ENCODE measurements around the gene LETM1. TPM values are rescaled to one million over a fixed set of nuclear protein-coding genes. Genes with fewer than 3 reads are reported as not detected.

Gene LETM1
- total and polyA plus RNA-seq, 2 experiments from 2014 or later, result 22.5 to 53.3 TPM

DNA sequence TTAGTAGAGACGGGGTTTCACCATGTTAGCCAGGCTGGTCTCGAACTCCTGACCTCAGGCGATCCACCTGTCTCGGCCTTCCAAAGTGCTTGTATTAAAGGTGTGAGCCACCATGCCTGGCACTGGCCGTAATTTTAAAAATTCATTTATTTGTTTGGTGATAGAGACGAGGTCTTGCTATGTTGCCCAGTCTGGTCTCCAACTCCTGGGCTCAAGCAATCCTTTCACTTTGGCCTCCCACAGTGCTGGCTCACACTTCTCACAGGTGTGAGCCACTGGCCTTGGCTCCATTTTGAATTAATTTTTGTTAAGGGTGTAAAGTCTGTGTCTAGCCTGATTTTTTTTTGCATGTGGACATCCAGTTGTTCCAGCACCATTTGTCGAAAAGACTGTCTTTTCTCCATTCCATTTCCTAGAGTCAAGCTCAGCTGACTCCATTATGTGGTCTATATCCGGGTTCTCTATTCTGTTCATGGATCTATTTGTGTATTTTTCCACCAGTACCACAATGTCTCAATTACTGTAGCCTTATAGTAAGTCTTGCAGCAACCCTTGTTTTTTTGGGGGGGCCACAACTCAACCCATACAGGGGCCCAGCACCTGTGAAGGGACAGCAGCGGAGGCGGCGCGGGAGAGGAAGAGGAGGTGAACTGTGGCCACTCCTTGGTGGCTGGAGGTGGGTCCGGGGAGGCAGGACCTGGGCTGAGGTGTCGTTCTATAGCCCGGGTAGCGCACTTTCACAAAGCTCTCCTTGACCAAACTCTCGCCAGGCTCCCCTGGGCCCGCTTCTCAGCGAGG is 13.8 kb upstream of the LETM1 start:
- Histone ChIP-seq H3K4me3 (peak overlapping the region; percentile 59), H3K4me1 (ENCODE audit: low read depth) (peaks cover 15% of the 10 kb centered on the region), H3K9me3 (ENCODE audit: low read depth) (no peaks in the 10 kb centered on the region), H3K27ac (peak overlapping the region; percentile 87), H3K27me3 (no peaks in the 10 kb centered on the region), H3K36me3 (no peaks in the 10 kb centered on the region)
- DNase-seq (ENCODE audit: low read depth in 1 of 2, low spot score in 1 of 2), result no peak
- TF ChIP-seq, protein P1, sequence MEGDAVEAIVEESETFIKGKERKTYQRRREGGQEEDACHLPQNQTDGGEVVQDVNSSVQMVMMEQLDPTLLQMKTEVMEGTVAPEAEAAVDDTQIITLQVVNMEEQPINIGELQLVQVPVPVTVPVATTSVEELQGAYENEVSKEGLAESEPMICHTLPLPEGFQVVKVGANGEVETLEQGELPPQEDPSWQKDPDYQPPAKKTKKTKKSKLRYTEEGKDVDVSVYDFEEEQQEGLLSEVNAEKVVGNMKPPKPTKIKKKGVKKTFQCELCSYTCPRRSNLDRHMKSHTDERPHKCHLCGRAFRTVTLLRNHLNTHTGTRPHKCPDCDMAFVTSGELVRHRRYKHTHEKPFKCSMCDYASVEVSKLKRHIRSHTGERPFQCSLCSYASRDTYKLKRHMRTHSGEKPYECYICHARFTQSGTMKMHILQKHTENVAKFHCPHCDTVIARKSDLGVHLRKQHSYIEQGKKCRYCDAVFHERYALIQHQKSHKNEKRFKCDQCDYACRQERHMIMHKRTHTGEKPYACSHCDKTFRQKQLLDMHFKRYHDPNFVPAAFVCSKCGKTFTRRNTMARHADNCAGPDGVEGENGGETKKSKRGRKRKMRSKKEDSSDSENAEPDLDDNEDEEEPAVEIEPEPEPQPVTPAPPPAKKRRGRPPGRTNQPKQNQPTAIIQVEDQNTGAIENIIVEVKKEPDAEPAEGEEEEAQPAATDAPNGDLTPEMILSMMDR (IDR thresholded peaks at IDR 0.05; ENCODE audit: low read depth, low read length), result no peak

DNA sequence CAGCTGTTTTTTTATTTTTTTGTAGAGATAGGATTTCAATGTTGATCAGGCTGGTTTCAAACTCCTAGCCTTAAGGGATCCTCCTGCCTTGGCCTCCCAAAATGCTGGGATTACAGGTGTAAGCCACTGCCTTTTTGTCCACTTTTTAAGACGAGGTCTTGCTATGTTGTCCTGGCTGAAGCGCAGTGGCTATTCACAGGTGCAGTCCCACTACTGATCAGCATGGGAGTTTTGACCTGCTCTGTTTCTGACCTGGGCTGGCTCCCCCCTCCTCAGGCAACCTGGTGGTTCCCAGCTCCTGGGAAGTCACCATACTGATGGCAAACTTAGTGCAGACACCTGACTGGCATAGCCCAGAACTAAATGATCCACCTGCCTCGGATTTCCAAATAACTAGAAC is 13.0 kb upstream of the LETM1 start:
- Histone ChIP-seq H3K27me3 (no peaks in the 10 kb centered on the region), H3K4me1 (ENCODE audit: low read depth) (peaks cover 22% of the 10 kb centered on the region), H3K36me3 (no peaks in the 10 kb centered on the region), H3K9me3 (ENCODE audit: low read depth) (no peaks in the 10 kb centered on the region), H3K4me3 (no peak overlapping the region), H3K27ac (no peak overlapping the region)
- DNase-seq (ENCODE audit: low read depth in 1 of 2, low spot score in 1 of 2), result no peak
- TF ChIP-seq, protein P1 (IDR thresholded peaks at IDR 0.05; ENCODE audit: low read depth, low read length), result no peak

GRCh38 chr4:1868293-1868692 is 12.3 kb upstream of the LETM1 start:
- Histone ChIP-seq H3K4me3 (no peak overlapping the region), H3K9me3 (ENCODE audit: low read depth) (no peaks in the 10 kb centered on the region), H3K27me3 (no peaks in the 10 kb centered on the region), H3K27ac (no peak overlapping the region), H3K36me3 (no peaks in the 10 kb centered on the region), H3K4me1 (ENCODE audit: low read depth) (peaks cover 21% of the 10 kb centered on the region)
- DNase-seq (ENCODE audit: low read depth in 1 of 2, low spot score in 1 of 2), result no peak
- TF ChIP-seq, protein P1 (IDR thresholded peaks at IDR 0.05; ENCODE audit: low read depth, low read length), result no peak

DNA sequence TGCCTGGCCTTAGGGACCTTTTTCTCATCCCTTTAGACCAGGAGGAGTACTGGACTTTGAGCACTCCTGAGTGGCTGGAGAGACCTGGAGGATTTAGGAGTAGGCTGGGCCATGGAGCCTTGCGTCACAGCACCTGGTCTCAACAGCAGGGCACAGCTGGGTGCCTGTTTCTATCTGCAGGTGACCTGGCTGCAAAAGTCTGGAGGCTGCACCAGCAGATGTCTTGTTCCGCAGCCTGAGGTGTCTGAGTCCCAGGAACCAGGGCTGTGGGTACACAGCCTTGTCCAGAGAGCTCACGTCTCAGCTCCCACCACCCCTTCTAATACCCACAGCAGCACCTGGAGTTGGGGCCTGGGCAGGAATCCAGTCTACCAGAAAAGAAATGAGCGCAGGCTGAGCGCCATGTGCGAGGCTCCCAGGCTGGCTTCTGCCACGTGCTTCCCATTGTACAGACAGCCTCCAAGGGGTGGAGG is 10.3 kb upstream of the LETM1 start:
- Histone ChIP-seq H3K36me3 (no peaks in the 10 kb centered on the region), H3K27me3 (peaks cover 16% of the 10 kb centered on the region), H3K9me3 (ENCODE audit: low read depth) (no peaks in the 10 kb centered on the region), H3K4me1 (ENCODE audit: low read depth) (peaks cover 13% of the 10 kb centered on the region), H3K4me3 (no peak overlapping the region), H3K27ac (no peak overlapping the region)
- TF ChIP-seq, protein P1 (IDR thresholded peaks at IDR 0.05; ENCODE audit: low read depth, low read length), result no peak
- DNase-seq (ENCODE audit: low read depth in 1 of 2, low spot score in 1 of 2), result no peak

DNA sequence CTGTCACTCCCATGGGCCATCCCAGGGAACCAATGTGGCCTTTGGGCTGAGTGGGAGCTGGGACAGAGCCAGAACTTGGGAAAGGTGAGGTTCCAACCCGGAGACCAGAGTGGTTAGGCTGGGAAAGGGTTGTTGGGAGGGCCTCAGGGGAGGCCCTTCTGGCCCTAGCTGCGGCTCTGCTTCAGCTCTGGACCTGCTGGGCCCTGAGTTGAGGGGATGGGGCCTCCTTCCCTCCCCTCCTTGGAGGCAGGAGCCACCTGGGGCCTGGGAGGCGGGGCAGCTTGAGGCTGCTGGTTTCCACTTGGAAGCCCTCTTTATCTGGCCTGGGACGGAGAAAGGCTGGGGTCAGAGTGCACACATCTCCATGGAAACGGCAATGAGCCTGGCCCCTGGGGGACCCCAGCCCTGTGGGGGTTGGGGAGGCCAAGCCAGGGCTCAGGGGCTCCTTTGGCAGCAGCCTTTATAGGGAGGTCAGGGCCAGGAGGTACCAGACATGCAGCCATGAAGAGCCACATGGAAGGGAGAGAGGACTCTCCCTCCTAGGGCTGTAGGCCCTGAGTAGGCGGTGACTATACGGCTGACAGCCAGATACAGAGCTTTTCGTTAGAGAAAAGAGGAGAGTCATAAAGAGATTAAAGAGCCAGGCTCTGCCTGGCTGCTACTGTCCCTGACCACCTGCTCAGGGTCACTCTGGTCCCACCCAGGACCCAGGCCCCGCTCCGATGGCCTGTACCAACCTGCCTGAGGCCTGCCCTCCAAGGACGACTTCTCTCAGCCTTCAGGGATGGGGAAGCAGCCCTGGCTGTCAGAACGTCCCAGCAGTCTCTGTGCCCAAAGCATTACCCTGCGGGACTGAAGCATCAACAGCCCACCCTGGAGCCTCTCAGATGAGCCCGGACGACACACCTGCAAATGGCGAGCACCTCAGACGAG is 8.4 kb upstream of the LETM1 start:
- TF ChIP-seq, protein P1 (IDR thresholded peaks at IDR 0.05; ENCODE audit: low read depth, low read length), result no peak
- Histone ChIP-seq H3K27me3 (peaks cover 20% of the 10 kb centered on the region), H3K27ac (no peak overlapping the region), H3K36me3 (no peaks in the 10 kb centered on the region), H3K4me3 (no peak overlapping the region), H3K4me1 (ENCODE audit: low read depth) (peaks cover 7% of the 10 kb centered on the region), H3K9me3 (ENCODE audit: low read depth) (no peaks in the 10 kb centered on the region)
- DNase-seq (ENCODE audit: low read depth in 1 of 2, low spot score in 1 of 2), result no peak
